GM10248 (cell line): Measurements from ENCODE around the gene PSMD13.

Experiments
- CTCF ChIA-PET: fragments of 300-600 bp; sonication (Branson Sonifier 250); formaldehyde crosslinking; extraction: SDS; loops from one replicate; lab custom pipeline; 2021; ENCODE audit warnings: antibody characterized with exemption; lab: Yijun Ruan, JAX
- POLR2A ChIA-PET: fragments of 350-650 bp; sonication (Branson Sonifier 250); formaldehyde crosslinking; extraction: SDS; loops from one replicate; lab custom pipeline; 2020; ENCODE audit warnings: antibody characterized with exemption; lab: Yijun Ruan, JAX
- DNase-seq: peaks from one replicate; pipeline ENCODE4 v3.0.0; 2012; ENCODE audit errors: extremely low spot score
- CTCF ChIP-seq: IDR thresholded peaks from 2 replicates; pipeline ENCODE4 v1.5.1; 2012; ENCODE audit warnings: mild to moderate bottlenecking, low read depth; ENCODE audit errors: extremely low read depth, missing control alignments, control extremely low read depth

The PSMD13 gene

DNA sequence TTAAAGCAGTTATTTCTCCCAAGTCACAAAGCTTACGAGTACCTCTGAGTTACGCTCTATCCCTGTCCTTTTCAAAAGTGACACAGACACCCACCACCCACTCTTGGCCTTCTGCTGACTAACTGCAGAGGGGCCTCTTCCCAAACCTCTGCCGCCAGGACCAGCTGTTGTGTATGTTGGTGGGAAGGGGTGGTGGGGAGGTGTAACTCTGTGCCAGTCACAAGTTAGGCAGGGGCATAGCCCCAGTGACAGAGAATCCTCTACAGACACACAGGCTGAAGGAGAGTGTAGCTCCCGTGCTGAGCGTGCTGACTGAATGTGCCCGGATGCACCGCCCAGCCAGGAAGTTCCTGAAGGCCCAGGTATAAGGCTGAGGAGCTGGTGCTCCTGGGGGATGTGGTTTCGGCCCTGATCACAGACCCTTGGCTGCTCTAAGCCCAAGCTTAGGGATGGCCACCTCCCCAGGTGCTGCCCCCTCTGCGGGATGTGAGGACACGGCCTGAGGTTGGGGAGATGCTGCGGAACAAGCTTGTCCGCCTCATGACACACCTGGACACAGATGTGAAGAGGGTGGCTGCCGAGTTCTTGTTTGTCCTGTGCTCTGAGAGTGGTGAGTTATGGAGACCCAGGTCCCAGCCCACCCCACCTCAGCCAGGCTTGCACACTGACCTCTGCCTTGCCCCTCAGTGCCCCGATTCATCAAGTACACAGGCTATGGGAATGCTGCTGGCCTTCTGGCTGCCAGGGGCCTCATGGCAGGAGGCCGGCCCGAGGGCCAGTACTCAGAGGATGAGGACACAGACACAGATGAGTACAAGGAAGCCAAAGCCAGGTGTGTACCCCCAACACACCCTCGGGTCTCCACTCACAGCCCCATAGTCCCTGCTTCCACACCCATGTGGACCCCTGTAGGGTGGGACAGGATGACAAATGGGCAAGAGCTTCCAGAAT lies 24.4 kb upstream of the PSMD13 start:
- no peak for TF ChIP-seq CTCF
- ChIA-PET POLR2A (interaction anchor here (0.6 kb wide), 1 partner anchor 584 kb away, joined by 3 read pairs; no protein-coding TSS in a partner anchor), CTCF (interaction anchor here (0.7 to 1.9 kb wide), 5 partner anchors 9 to 66 kb away, joined by 3 to 6 read pairs (median 4); partner anchors contain the start of gene NLRP6)
- no peak for DNase-seq

GRCh38 chr11:213111-213510 lies 23.7 kb upstream of the PSMD13 start:
- ChIA-PET POLR2A (no interaction called here), CTCF (interaction anchor here (0.7 to 1.9 kb wide), 3 partner anchors 38 to 65 kb away, joined by 3 to 6 read pairs (median 4); partner anchors contain the start of gene NLRP6)
- no peak for DNase-seq
- no peak for TF ChIP-seq CTCF

DNA sequence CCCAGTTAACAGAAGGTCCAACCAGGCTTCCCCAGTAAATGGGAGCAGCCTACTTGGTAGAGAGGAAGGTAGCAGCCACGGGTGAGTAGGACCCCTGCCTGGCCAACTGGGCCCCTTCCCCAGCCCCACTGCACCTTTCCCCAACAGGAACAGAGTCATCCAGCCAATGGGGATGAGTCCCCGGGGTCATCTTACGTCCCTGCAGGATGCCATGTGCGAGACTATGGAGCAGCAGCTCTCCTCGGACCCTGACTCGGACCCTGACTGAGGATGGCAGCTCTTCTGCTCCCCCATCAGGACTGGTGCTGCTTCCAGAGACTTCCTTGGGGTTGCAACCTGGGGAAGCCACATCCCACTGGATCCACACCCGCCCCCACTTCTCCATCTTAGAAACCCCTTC lies 22.7 kb upstream of the PSMD13 start:
- no peak for TF ChIP-seq CTCF
- DNase-seq: no peak
- CTCF ChIA-PET: interaction anchor here (1.7 to 3.4 kb wide), 2 partner anchors 37 to 148 kb away, joined by 6 to 11 read pairs; no protein-coding TSS in a partner anchor
- POLR2A ChIA-PET: interaction anchor here (0.7 kb wide), 1 partner anchor 526 kb away, joined by 3 read pairs; no protein-coding TSS in a partner anchor

- ChIA-PET CTCF (interaction anchor here (1.1 to 3.4 kb wide), 4 partner anchors 8 to 146 kb away, joined by 3 to 11 read pairs (median 4); partner anchors contain the start of genes BET1L and RIC8A), POLR2A (interaction anchor here (0.5 to 1.8 kb wide), 3 partner anchors 8 to 43 kb away, joined by 3 to 5 read pairs (median 3); partner anchors contain the start of genes BET1L and RIC8A)
- no peak for DNase-seq
- TF ChIP-seq CTCF: no peak
These were observed 21.2 kb upstream of the PSMD13 start for GRCh38 chr11:215581-216037.

- no peak for DNase-seq
- TF ChIP-seq CTCF: no peak
- POLR2A ChIA-PET: interaction anchor here (0.5 to 1.8 kb wide), 4 partner anchors 9 to 57 kb away, joined by 3 to 5 read pairs (median 3); partner anchors contain the start of genes BET1L and RIC8A
- CTCF ChIA-PET: interaction anchor here (1.1 to 3.4 kb wide), 7 partner anchors 9 to 146 kb away, joined by 3 to 11 read pairs (median 3); partner anchors contain the start of genes BET1L and RIC8A
These were observed 20.4 kb upstream of the PSMD13 start for GRCh38 chr11:216081-216974.

GRCh38 chr11:217704-218103 lies 19.1 kb upstream of the PSMD13 start:
- DNase-seq: no peak
- CTCF ChIA-PET: interaction anchor here (1.4 to 3.4 kb wide), 3 partner anchors 17 to 144 kb away, joined by 4 to 11 read pairs (median 7); no protein-coding TSS in a partner anchor
- POLR2A ChIA-PET: no interaction called here
- TF ChIP-seq CTCF: no peak
